Adrenal gland (tissue), 12 donors: ENCODE measurements around the gene NFKBIA. TPM values are rescaled to one million over a fixed set of nuclear protein-coding genes. Genes with fewer than 3 reads are reported as not detected.
"Not testable (repeated sequence)": the region's sequence is repeated elsewhere in the genome, so short reads cannot be mapped to it uniquely, and the experiment has no call there.

Source experiments
- DNase-seq, 7 donors: peaks; one replicate each; pipeline ENCODE4 v3.0.0-alpha.2; 2019 to 2020
- H3K27ac ChIP-seq, 5 donors: fragments of 200-600 bp; sonication (generic) in 4 of 5; 1 replicate in 3 of 5; 2 replicates in 2 of 5; pipeline versions ENCODE4 v1.5.1 to v1.8.0; 2016 to 2020; ENCODE audit warnings: mild to moderate bottlenecking in 1 of 5
- H3K27me3 ChIP-seq: fragments of 200-600 bp; 2 replicates; pipeline ENCODE4 v1.8.0; 2021
- H3K36me3 ChIP-seq, 2 donors: fragments of 200-600 bp; replicated peaks in 1 of 2; 1 replicate in 1 of 2; 2 replicates in 1 of 2; pipeline versions ENCODE4 v1.5.1 to v1.8.0; 2018 to 2022
- H3K4me1 ChIP-seq, 2 donors: fragments of 200-600 bp; replicated peaks in 1 of 2; 1 replicate in 1 of 2; 2 replicates in 1 of 2; pipeline versions ENCODE4 v1.5.1 to v1.8.0; 2018 to 2021
- H3K4me3 ChIP-seq, 4 donors: fragments of 200-600 bp; sonication (generic) in 3 of 4; one replicate each; pipeline ENCODE4 v1.5.1; 2016 to 2018
- H3K9me3 ChIP-seq, 3 donors: fragments of 200-600 bp; sonication (generic) in 1 of 3; replicated peaks in 1 of 3; 1 replicate in 2 of 3; 2 replicates in 1 of 3; pipeline versions ENCODE4 v1.5.1 to v1.8.0; 2016 to 2021
- CTCF ChIP-seq, 6 experiments: fragments of 450-650 bp in 4 of 6; fragments of 200-600 bp in 2 of 6; sonication (generic) in 1 of 6; IDR thresholded peaks; 1 replicate in 5 of 6; 2 replicates in 1 of 6; pipeline versions ENCODE4 v1.5.1 to v1.8.0; 2016 to 2021; ENCODE audit warnings: antibody characterized with exemption in 6 of 6, mild to moderate bottlenecking in 2 of 6, moderate library complexity in 1 of 6
- POLR2A ChIP-seq, 2 donors: fragments of 450-650 bp; IDR thresholded peaks; one replicate each; pipeline ENCODE4 v1.6.1; 2017; ENCODE audit warnings: antibody characterized with exemption in 2 of 2, mild to moderate bottlenecking in 2 of 2, moderate library complexity in 1 of 2
- WGBS, 4 donors: extraction: QIAGEN DNeasy Blood & Tissue Kit in 2 of 4; methylation state at CpG; one replicate each; pipeline versions ENCODE4 v1.1.5 to v1.1.7; 2013 to 2017; 5-methylcytosine and 5-hydroxymethylcytosine counted together
- intact Hi-C, 2 donors: fragments of 100-400 bp; cut with DNase I; formaldehyde crosslinking; loops; one replicate each; pipeline versions ENCODE4 v1.14.1 to v1.15.0; 2022 to 2023
- polyA plus RNA-seq, 3 donors: library from polyadenylated mRNA; stranded (reverse); fragments of 200-250 nt in 2 of 3; fragments of 350-450 nt in 1 of 3; fragmentation: Illumina TruSeq in 1 of 3; extraction: RNeasy Lipid Tissue Mini Kit (QIAGEN cat#74804) in 1 of 3; gene quantifications; one replicate each; pipeline ENCODE4 v1.2.3, GENCODE V29; 2013 to 2014
- total RNA-seq, 9 donors: library from RNA; depleted of rRNA in 4 of 9; stranded (reverse); fragments of >200 nt in 4 of 9; fragments of 120-200 nt in 1 of 9; fragmentation: NEBNext Ultra II Directional in 1 of 9; extraction: Animal tissue kit (Norgen Biotek cat#: 25700) in 1 of 9; gene quantifications; one replicate each; pipeline versions ENCODE4 v1.1.0 to v1.2.4, GENCODE V29; 2013 to 2023
- donor health status: healthy with polysubstance abuse.
- donor health status: Bipolar disorder and iron deficiency.
- donor health status: DM: yes; HTN: yes; CAD: no.
- donor health status: DM: no; HTN: no; CAD: no.
- donor health status: DM: no; HTN: no; CAD: no.
- donor health status: DM: yes; HTN: yes; CAD: no.

Gene NFKBIA
- total and polyA plus RNA-seq, 12 donors: 100 to 677 (median 218) TPM

GRCh38 chr14:35375558-35376025 is 29.0 kb downstream of the NFKBIA start:
- peak overlapping the region in 3 of 5 donors; percentile 27 to 50 (median 43) for H3K27ac ChIP-seq
- no peak for DNase-seq
- 89 to 95% (median 94%) methylated on average over 7 of the region's 7 CpGs for WGBS, 4 donors
- TF ChIP-seq CTCF (IDR thresholded peaks at IDR 0.05) (no peak), POLR2A (IDR thresholded peaks at IDR 0.05) (no peak)
- H3K36me3 ChIP-seq: no peaks in the 10 kb centered on the region
- H3K4me1 ChIP-seq: peaks cover 8 to 12% of the 10 kb centered on the region in 2 donors
- intact Hi-C loops: no loop called here
- no peaks in the 10 kb centered on the region for H3K9me3 ChIP-seq
- no peak overlapping the region for H3K4me3 ChIP-seq
- no peaks in the 10 kb centered on the region for H3K27me3 ChIP-seq

GRCh38 chr14:35374263-35374712 is 30.3 kb downstream of the NFKBIA start:
- TF ChIP-seq CTCF (IDR thresholded peaks at IDR 0.05) (no peak), POLR2A (IDR thresholded peaks at IDR 0.05) (peak in 1 of 2 donors; percentile 30)
- 30 to 37% (median 34%) methylated on average over 7 of the region's 7 CpGs for whole genome bisulfite sequencing, 4 donors
- Histone ChIP-seq H3K4me3 (no peak overlapping the region), H3K27ac (peak overlapping the region in 4 of 5 donors; percentile 6 to 80 (median 64)), H3K4me1 (peaks cover 8 to 12% of the 10 kb centered on the region in 2 donors), H3K27me3 (no peaks in the 10 kb centered on the region), H3K36me3 (no peaks in the 10 kb centered on the region), H3K9me3 (no peaks in the 10 kb centered on the region)
- DNase-seq: peak; percentile 54 to 92 (median 84)
- intact Hi-C loops: no loop called here

- H3K4me1 ChIP-seq: peaks cover 8 to 12% of the 10 kb centered on the region in 2 donors
- H3K9me3 ChIP-seq, H3K27me3 ChIP-seq, H3K4me3 ChIP-seq, intact Hi-C loops, H3K27ac ChIP-seq, H3K36me3 ChIP-seq: not testable (repeated sequence)
- peak in 1 of 7 donors; percentile 14 for DNase-seq
- WGBS, 4 donors: 87 to 91% (median 90%) methylated on average over 11 of the region's 11 CpGs
Observed at GRCh38 chr14:35373208-35373607, 31.3 kb downstream of the NFKBIA start.

GRCh38 chr14:35370969-35371368 is 33.6 kb downstream of the NFKBIA start:
- H3K9me3 ChIP-seq: no peaks in the 10 kb centered on the region
- H3K36me3 ChIP-seq: no peaks in the 10 kb centered on the region
- TF ChIP-seq POLR2A (IDR thresholded peaks at IDR 0.05) (no peak), CTCF (IDR thresholded peaks at IDR 0.05) (no peak)
- no peaks in the 10 kb centered on the region for H3K27me3 ChIP-seq
- H3K27ac ChIP-seq: no peak overlapping the region
- no peak for DNase-seq
- H3K4me3 ChIP-seq: no peak overlapping the region
- H3K4me1 ChIP-seq: peaks cover 9 to 22% of the 10 kb centered on the region in 2 donors
- intact Hi-C loops: no loop called here
- 69 to 88% (median 77%) methylated on average over 5 of the region's 5 CpGs for WGBS, 4 donors

- peaks cover 21 to 31% of the 10 kb centered on the region in 2 donors for H3K4me1 ChIP-seq
- H3K9me3 ChIP-seq: no peaks in the 10 kb centered on the region
- H3K36me3 ChIP-seq: no peaks in the 10 kb centered on the region
- intact Hi-C loops: no loop called here
- H3K27ac ChIP-seq: no peak overlapping the region
- no peak overlapping the region for H3K4me3 ChIP-seq
- peak in 2 of 7 donors; percentile 51 to 68 for DNase-seq
- no peaks in the 10 kb centered on the region for H3K27me3 ChIP-seq
- WGBS, 4 donors: 64 to 76% (median 71%) methylated on average over 14 to 24 of the region's 24 CpGs
- TF ChIP-seq POLR2A (IDR thresholded peaks at IDR 0.05) (no peak), CTCF (IDR thresholded peaks at IDR 0.05) (no peak)
Observed at GRCh38 chr14:35369701-35370191, 34.8 kb downstream of the NFKBIA start.
